HCT116 (cell line): ENCODE measurements around the gene TM9SF2. TPM values are rescaled to one million over a fixed set of nuclear protein-coding genes. Genes with fewer than 3 reads are reported as not detected.

Source experiments
- ATAC-seq: fragments of 200-7000 bp; cut with Tn5 transposase; 2 replicates; pipeline ENCODE4 v1.9.1; 2020; ENCODE audit warnings: mild to moderate bottlenecking, moderate library complexity
- BruUV-seq: library from RNA; stranded (reverse); fragments of 400-500 nt; replicated peaks from 2 replicates; lab custom pipeline; 2021; lab: Mats Ljungman, UMichigan
- CTCF ChIA-PET: fragments of 300-600 bp; sonication (Branson Sonifier 250); formaldehyde crosslinking; loops from one replicate; lab custom pipeline; 2021; ENCODE audit warnings: antibody characterized with exemption; lab: Charles Lee
- POLR2A ChIA-PET: fragments of 300-600, 350-600 bp; sonication (Branson Sonifier 250); formaldehyde crosslinking; loops from one replicate; lab custom pipeline; 2021; ENCODE audit warnings: antibody characterized with exemption; lab: Charles Lee
- RAD21 ChIA-PET, 2 experiments: fragments of 300-600 bp; sonication (Branson Sonifier 250); formaldehyde crosslinking; loops; one replicate each; lab custom pipeline; 2023; ENCODE audit warnings: low total read pairs in 2 of 2; ENCODE audit not compliant: uncharacterized antibody in 2 of 2, unreplicated experiment in 2 of 2, low non-redundant PET in 1 of 2; lab: Charles Lee
- DNase-seq: peaks from one replicate; pipeline ENCODE4 v3.0.0-alpha.2; 2010; ENCODE audit warnings: low read depth, low spot score
- H2AFZ ChIP-seq: fragments of 200-600 bp; shearing (Covaris generic), sonication (generic); 2 replicates; pipeline ENCODE4 v1.6.1; 2017; ENCODE audit warnings: low read depth, mixed run types, mixed read lengths, antibody characterized with exemption, low read length; ENCODE audit not compliant: poor library complexity, severe bottlenecking
- H3K27ac ChIP-seq: 2 replicates; pipeline ENCODE4 v1.5.1; 2012; ENCODE audit warnings: low read depth, low read length
- H3K27me3 ChIP-seq: fragments of 200-600 bp; sonication (generic); 2 replicates; pipeline ENCODE4 v1.6.1; 2016; ENCODE audit warnings: mixed run types, low read length, mixed read lengths; ENCODE audit not compliant: insufficient read depth
- H3K36me3 ChIP-seq, 2 experiments: fragments of 200-500 bp in 1 of 2; fragments of 200-600 bp in 1 of 2; sonication (Bioruptor generic) in 1 of 2; sonication (generic) in 1 of 2; 2 replicates each; pipeline versions ENCODE4 v1.5.1 to v1.6.1; 2014 to 2016; ENCODE audit warnings: low read length in 2 of 2, inconsistent platforms in 1 of 2, mixed read lengths in 1 of 2, mixed run types in 1 of 2; ENCODE audit not compliant: insufficient read depth in 2 of 2, control insufficient read depth in 1 of 2
- H3K4me1 ChIP-seq, 2 experiments: fragments of 200-600 bp in 1 of 2; sonication (generic) in 1 of 2; 2 replicates each; pipeline versions ENCODE4 v1.5.1 to v1.6.1; 2012 to 2017; ENCODE audit warnings: low read length in 2 of 2, inconsistent platforms in 1 of 2, mild to moderate bottlenecking in 1 of 2, mixed read lengths in 1 of 2, mixed run types in 1 of 2, moderate library complexity in 1 of 2; ENCODE audit not compliant: insufficient read depth in 2 of 2, control insufficient read depth in 1 of 2
- H3K4me2 ChIP-seq: fragments of 200-600 bp; sonication (generic); 2 replicates; pipeline ENCODE4 v1.6.1; 2017; ENCODE audit warnings: mixed run types, low read length, mixed read lengths
- H3K4me3 ChIP-seq, 2 experiments: fragments of 200-600 bp in 1 of 2; sonication (generic) in 1 of 2; replicated peaks in 1 of 2; 2 replicates each; pipeline ENCODE4 v1.5.1; 2011 to 2016; ENCODE audit warnings: low read length in 2 of 2, control low read depth in 1 of 2, low read depth in 1 of 2, mild to moderate bottlenecking in 1 of 2, mixed read lengths in 1 of 2, mixed run types in 1 of 2
- H3K79me2 ChIP-seq: fragments of 200-600 bp; sonication (generic); 2 replicates; pipeline ENCODE4 v1.6.1; 2017; ENCODE audit warnings: mild to moderate bottlenecking, mixed run types, low read length, moderate library complexity, mixed read lengths; ENCODE audit not compliant: insufficient read depth
- H3K9ac ChIP-seq: fragments of 200-600 bp; sonication (generic); 2 replicates; pipeline ENCODE4 v1.6.1; 2016; ENCODE audit warnings: low read length, mixed read lengths
- H3K9me2 ChIP-seq: fragments of 200-600 bp; sonication (generic), shearing (Covaris generic); 2 replicates; pipeline ENCODE4 v1.6.1; 2017; ENCODE audit warnings: mixed run types, mild to moderate bottlenecking, moderate library complexity; ENCODE audit not compliant: insufficient read depth
- H3K9me3 ChIP-seq, 2 experiments: fragments of 200-500 bp in 1 of 2; fragments of 200-600 bp in 1 of 2; sonication (Bioruptor generic) in 1 of 2; sonication (generic) in 1 of 2; 2 replicates each; pipeline ENCODE4 v1.6.1; 2014 to 2017; ENCODE audit warnings: low read length in 2 of 2, mixed read lengths in 2 of 2, inconsistent platforms in 1 of 2, low read depth in 1 of 2, mild to moderate bottlenecking in 1 of 2, mixed run types in 1 of 2, moderate library complexity in 1 of 2; ENCODE audit not compliant: control insufficient read depth in 1 of 2, insufficient read depth in 1 of 2
- H4K20me1 ChIP-seq: fragments of 200-600 bp; sonication (generic), shearing (Covaris generic); 2 replicates; pipeline ENCODE4 v1.6.1; 2017; ENCODE audit warnings: mixed run types, mild to moderate bottlenecking, moderate library complexity; ENCODE audit not compliant: insufficient read depth
- ATF3 ChIP-seq: IDR thresholded peaks from 2 replicates; pipeline ENCODE4 v1.6.1; 2012
- CBX3 ChIP-seq: IDR thresholded peaks from 2 replicates; pipeline ENCODE4 v1.6.1; 2012; ENCODE audit warnings: low read depth
- CEBPB ChIP-seq: IDR thresholded peaks from 2 replicates; pipeline ENCODE4 v1.6.1; 2012; ENCODE audit warnings: low read depth
- CTCF ChIP-seq, 3 experiments: fragments of 200-600 bp in 1 of 3; sonication (generic) in 1 of 3; IDR thresholded peaks in 2 of 3; conservative IDR thresholded peaks in 1 of 3; 2 replicates each; pipeline ENCODE4 v1.5.1; 2012 to 2017; ENCODE audit warnings: low read depth in 2 of 3, low read length in 2 of 3, antibody characterized with exemption in 1 of 3, borderline replicate concordance in 1 of 3, control low read depth in 1 of 3, mild to moderate bottlenecking in 1 of 3, mixed read lengths in 1 of 3, mixed run types in 1 of 3, moderate library complexity in 1 of 3; ENCODE audit not compliant: insufficient read depth in 1 of 3
- ELF1 ChIP-seq: IDR thresholded peaks from 2 replicates; pipeline ENCODE4 v1.6.1; 2012; ENCODE audit warnings: low read depth, borderline replicate concordance
- EZH2 ChIP-seq: fragments of 200-600 bp; sonication (generic); IDR thresholded peaks from 2 replicates; pipeline ENCODE4 v1.6.1; 2017; ENCODE audit warnings: antibody characterized with exemption, mixed run types
- EZH2phosphoT487 ChIP-seq: fragments of 200-600 bp; IDR thresholded peaks from 2 replicates; pipeline ENCODE4 v1.6.1; 2018; ENCODE audit warnings: antibody characterized with exemption, borderline replicate concordance
- JUND ChIP-seq: IDR thresholded peaks from 2 replicates; pipeline ENCODE4 v1.6.1; 2012
- MAX ChIP-seq: IDR thresholded peaks from 2 replicates; pipeline ENCODE4 v1.6.1; 2012
- POLR2A ChIP-seq: IDR thresholded peaks from 2 replicates; pipeline ENCODE4 v1.7.0; 2011; ENCODE audit warnings: borderline replicate concordance; ENCODE audit not compliant: insufficient read depth, insufficient read length; ENCODE audit errors: extremely low read depth
- RAD21 ChIP-seq: IDR thresholded peaks from 2 replicates; pipeline ENCODE4 v1.6.1; 2012; ENCODE audit warnings: low read depth, mild to moderate bottlenecking
- SP1 ChIP-seq: IDR thresholded peaks from 2 replicates; pipeline ENCODE4 v1.6.1; 2012; ENCODE audit warnings: low read depth
- SRF ChIP-seq: IDR thresholded peaks from 2 replicates; pipeline ENCODE4 v1.6.1; 2012; ENCODE audit warnings: low read depth
- TCF7L2 ChIP-seq: IDR thresholded peaks from 2 replicates; pipeline ENCODE4 v1.7.0; 2011; ENCODE audit warnings: borderline replicate concordance, inconsistent platforms; ENCODE audit not compliant: insufficient read depth, insufficient read length; ENCODE audit errors: extremely low read depth
- YY1 ChIP-seq: IDR thresholded peaks from 2 replicates; pipeline ENCODE4 v1.6.1; 2011; ENCODE audit warnings: low read length, low read depth, moderate library complexity, mild to moderate bottlenecking; ENCODE audit not compliant: insufficient replicate concordance; ENCODE audit errors: extremely low read depth
- ZBTB33 ChIP-seq: IDR thresholded peaks from 2 replicates; pipeline ENCODE4 v1.6.1; 2011; ENCODE audit warnings: mild to moderate bottlenecking, low read length, moderate library complexity; ENCODE audit not compliant: insufficient replicate concordance; ENCODE audit errors: extremely low read depth
- ZFX ChIP-seq: fragments of 450-650 bp; IDR thresholded peaks from 2 replicates; pipeline ENCODE4 v1.6.1; 2017
- intact Hi-C: fragments of 100-400 bp; cut with micrococcal nuclease; formaldehyde crosslinking; loops from 2 replicates; pipeline ENCODE4 v1.10.0; 2022
- total RNA-seq: library from RNA; stranded (reverse); gene quantifications from one replicate; pipeline ENCODE4 v1.2.1, GENCODE V29; 2021; ENCODE audit not compliant: unreplicated experiment

Gene TM9SF2
- total RNA-seq, 1 experiment from 2014 or later: 77.8 TPM

- TF ChIP-seq CBX3 (no peak), POLR2A (no peak), ELF1 (no peak), ATF3 (no peak), EZH2 (no peak), JUND (no peak), TCF7L2 (no peak)
Observed at GRCh38 chr13:99546878-99547277, 45.6 kb downstream of the TM9SF2 start (continued).

- Histone ChIP-seq H3K9me3 (no peaks in the 10 kb centered on the region), H3K9me2 (no peaks in the 10 kb centered on the region), H3K9ac (no peak overlapping the region), H3K4me2 (no peak overlapping the region), H3K4me3 (no peak overlapping the region), H3K79me2 (no peaks in the 10 kb centered on the region), H4K20me1 (no peaks in the 10 kb centered on the region), H3K27me3 (no peaks in the 10 kb centered on the region), H2AFZ (no peak overlapping the region), H3K27ac (no peak overlapping the region)
- no TSS peak for BruUV-seq
- CTCF ChIA-PET: no interaction called here
- DNase-seq: no peak
- POLR2A ChIA-PET: no interaction called here
- ATAC-seq: no peak
- TF ChIP-seq ZFX (no peak), YY1 (no peak), ELF1 (no peak), EZH2phosphoT487 (no peak), MAX (no peak), CTCF (IDR thresholded peaks at IDR 0.05 in 2 of 3, conservative IDR thresholded peaks at IDR 0.05 in 1 of 3; ENCODE audit: borderline replicate concordance in 1 of 3, insufficient read depth in 1 of 3, low read depth in 2 of 3, low read length in 2 of 3) (no peak), SRF (no peak), ATF3 (no peak), SP1 (no peak), ZBTB33 (no peak), CEBPB (no peak), RAD21 (no peak)
- TF ChIP-seq, all 23 proteins: peak for 0
- RAD21 ChIA-PET: no interaction called here
- H3K4me1 ChIP-seq: no peaks in the 10 kb centered on the region
- intact Hi-C loops: no loop called here
- peaks cover 19 to 36% of the 10 kb centered on the region in 2 experiments; a peak in 3 of 4 replicates for H3K36me3 ChIP-seq
Observed at GRCh38 chr13:99548448-99548847, 47.2 kb downstream of the TM9SF2 start.
